ENCODE data around the gene KCNJ1. TPM values are rescaled to one million over a fixed set of nuclear protein-coding genes. Genes with fewer than 3 reads are reported as not detected.

The KCNJ1 gene
- not detected in 5 replicates for total RNA-seq (2022; extraction: Qiagen RNA extraction; ENCODE audit: low read depth)

GRCh38 chr11:128867277-128867676 is at the start of gene KCNJ1:
KCNJ1 (minus strand) TSS chr11:128867296; CDS start chr11:128840243, 27,053 bp downstream.

GRCh38 chr11:128890543-128891368 is 23.7 kb upstream of the KCNJ1 start, which contains the start of gene KCNJ5:
KCNJ5 (plus strand) TSS chr11:128891356; CDS start chr11:128911274, 19,918 bp downstream.

Other genes with a start within 250 kb of the KCNJ1 start
- 0.15 to 0.62 TPM (median 0.35 TPM) in 5 replicates for gene FLI1, start 173.2 kb downstream of the KCNJ1 start, total RNA-seq (2022; extraction: Qiagen RNA extraction; ENCODE audit: low read depth)
- 0.09 to 0.12 TPM in 2 of 5 replicates, not detected in the others for gene KCNJ5, start 24.1 kb upstream of the KCNJ1 start, total RNA-seq (2022; extraction: Qiagen RNA extraction; ENCODE audit: low read depth)
- 0.15 TPM in 1 of 5 replicates, not detected in the others for gene TP53AIP1, start 75.6 kb upstream of the KCNJ1 start, total RNA-seq (2022; extraction: Qiagen RNA extraction; ENCODE audit: low read depth)